HG02623 (cell line): ENCODE data around the gene HTR2C.
"Not testable (repeated sequence)": the region's sequence is repeated elsewhere in the genome, so short reads cannot be mapped to it uniquely, and the experiment has no call there.

Experiments used
- ATAC-seq: cut with Tn5 transposase; IDR thresholded peaks from one replicate; pipeline ENCODE4 v1.9.1; 2021; ENCODE audit warnings: moderate library complexity; ENCODE audit not compliant: unreplicated experiment

Gene HTR2C

DNA sequence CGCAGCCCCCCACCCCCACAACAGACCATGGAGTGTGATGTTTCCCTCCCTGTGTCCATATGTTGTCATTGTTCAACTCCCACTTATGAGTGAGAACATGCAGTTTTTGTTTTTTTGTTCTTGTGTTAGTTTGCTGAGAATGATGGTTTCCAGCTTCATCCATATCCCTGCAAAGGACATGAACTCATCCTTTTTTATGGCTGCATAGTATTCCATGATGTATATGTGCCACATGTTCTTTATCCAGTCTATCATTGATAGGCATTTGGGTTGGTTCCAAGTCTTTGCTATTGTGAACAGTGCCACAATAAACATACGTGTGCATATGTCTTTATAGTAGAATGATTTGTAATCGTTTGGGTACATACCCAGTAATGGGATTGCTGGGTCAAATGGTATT, 353.2 kb downstream of the HTR2C start:
- not testable (repeated sequence) for ATAC-seq

DNA sequence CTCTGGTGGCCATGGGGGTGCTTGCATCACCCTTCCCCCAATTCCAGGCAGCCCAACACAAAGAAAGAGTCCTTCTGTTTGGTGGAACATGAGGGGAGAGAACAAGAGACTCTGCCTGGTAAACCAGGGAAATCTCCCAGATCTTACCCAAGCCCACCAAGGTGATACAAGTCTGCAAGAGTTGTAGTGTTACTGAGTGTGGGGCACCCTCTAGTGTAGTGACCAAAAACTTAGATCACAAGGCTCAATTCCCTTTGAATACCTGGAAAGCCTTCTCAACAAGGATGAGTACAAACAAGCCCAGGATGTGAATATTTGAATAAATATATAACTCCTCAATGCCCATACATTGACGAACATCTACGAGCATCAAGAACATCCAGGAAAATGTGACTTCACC, 368.8 kb downstream of the HTR2C start:
- ATAC-seq: no peak
